Fibroblast of the aortic adventitia (primary cell): ENCODE measurements around the gene SLC25A48. TPM values are rescaled to one million over a fixed set of nuclear protein-coding genes. Genes with fewer than 3 reads are reported as not detected.
A peak's percentile ranks its signal among the peaks of the same experiment; 100 is the strongest.

ENCODE experiments used
- DNase-seq: peaks from one replicate; pipeline ENCODE4 v3.0.0-alpha.2; 2010; ENCODE audit warnings: low read depth
- H3K4me3 ChIP-seq: 2 replicates; pipeline ENCODE4 v1.5.1; 2011; ENCODE audit warnings: low read depth, mild to moderate bottlenecking, control low read depth, low read length, moderate library complexity
- total RNA-seq: library from RNA; depleted of rRNA; stranded (reverse); fragments of >200 nt; gene quantifications from 2 replicates; pipeline ENCODE4 v1.2.3, GENCODE V29; 2012; ENCODE audit warnings: low replicate concordance
- TF ChIP-seq, protein P1 (sequence below): IDR thresholded peaks from 2 replicates; pipeline ENCODE4 v1.5.1; 2011; ENCODE audit warnings: mild to moderate bottlenecking, low read length, control low read depth, inconsistent platforms; ENCODE audit not compliant: insufficient read depth

SLC25A48 gene
- total RNA-seq, 1 donor = not detected

GRCh38 chr5:135829179-135829578 is 5.3 kb upstream of the SLC25A48 start:
- H3K4me3 ChIP-seq = no peak overlapping the region
- TF ChIP-seq, protein P1, sequence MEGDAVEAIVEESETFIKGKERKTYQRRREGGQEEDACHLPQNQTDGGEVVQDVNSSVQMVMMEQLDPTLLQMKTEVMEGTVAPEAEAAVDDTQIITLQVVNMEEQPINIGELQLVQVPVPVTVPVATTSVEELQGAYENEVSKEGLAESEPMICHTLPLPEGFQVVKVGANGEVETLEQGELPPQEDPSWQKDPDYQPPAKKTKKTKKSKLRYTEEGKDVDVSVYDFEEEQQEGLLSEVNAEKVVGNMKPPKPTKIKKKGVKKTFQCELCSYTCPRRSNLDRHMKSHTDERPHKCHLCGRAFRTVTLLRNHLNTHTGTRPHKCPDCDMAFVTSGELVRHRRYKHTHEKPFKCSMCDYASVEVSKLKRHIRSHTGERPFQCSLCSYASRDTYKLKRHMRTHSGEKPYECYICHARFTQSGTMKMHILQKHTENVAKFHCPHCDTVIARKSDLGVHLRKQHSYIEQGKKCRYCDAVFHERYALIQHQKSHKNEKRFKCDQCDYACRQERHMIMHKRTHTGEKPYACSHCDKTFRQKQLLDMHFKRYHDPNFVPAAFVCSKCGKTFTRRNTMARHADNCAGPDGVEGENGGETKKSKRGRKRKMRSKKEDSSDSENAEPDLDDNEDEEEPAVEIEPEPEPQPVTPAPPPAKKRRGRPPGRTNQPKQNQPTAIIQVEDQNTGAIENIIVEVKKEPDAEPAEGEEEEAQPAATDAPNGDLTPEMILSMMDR = no peak
- DNase-seq = no peak

GRCh38 chr5:135829681-135830383 is 4.6 kb upstream of the SLC25A48 start:
- DNase-seq = peak; percentile 56
- H3K4me3 ChIP-seq = no peak overlapping the region
- TF ChIP-seq, protein P1 = peak; percentile 80

DNA sequence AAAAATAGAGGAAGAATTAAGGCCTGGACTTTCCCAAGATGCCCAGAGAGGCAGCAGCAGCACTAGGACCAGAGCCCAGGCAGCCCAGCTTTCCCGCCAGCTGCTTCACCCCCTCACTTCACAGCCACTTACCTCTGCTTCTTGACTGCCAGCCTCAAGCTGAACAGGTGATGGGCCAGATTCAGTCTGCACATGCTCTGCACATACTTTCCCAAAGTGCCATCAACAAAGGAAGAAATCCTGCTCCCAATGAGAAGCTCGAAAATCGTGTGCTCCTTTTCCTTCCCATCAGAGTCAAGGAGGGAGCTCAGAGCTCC is 4.1 kb upstream of the SLC25A48 start:
- TF ChIP-seq, protein P1 = no peak

GRCh38 chr5:135830876-135831275 is 3.6 kb upstream of the SLC25A48 start:
- no peak overlapping the region for H3K4me3 ChIP-seq
- TF ChIP-seq, protein P1 = no peak
- no peak for DNase-seq

More for the DNA sequence above, 4.1 kb upstream of the SLC25A48 start:
- H3K4me3 ChIP-seq = no peak overlapping the region
- DNase-seq = no peak

- H3K4me3 ChIP-seq = no peak overlapping the region
- no peak for DNase-seq
- TF ChIP-seq, protein P1 = no peak
Observed at GRCh38 chr5:135831439-135831838, 3.0 kb upstream of the SLC25A48 start.

DNA sequence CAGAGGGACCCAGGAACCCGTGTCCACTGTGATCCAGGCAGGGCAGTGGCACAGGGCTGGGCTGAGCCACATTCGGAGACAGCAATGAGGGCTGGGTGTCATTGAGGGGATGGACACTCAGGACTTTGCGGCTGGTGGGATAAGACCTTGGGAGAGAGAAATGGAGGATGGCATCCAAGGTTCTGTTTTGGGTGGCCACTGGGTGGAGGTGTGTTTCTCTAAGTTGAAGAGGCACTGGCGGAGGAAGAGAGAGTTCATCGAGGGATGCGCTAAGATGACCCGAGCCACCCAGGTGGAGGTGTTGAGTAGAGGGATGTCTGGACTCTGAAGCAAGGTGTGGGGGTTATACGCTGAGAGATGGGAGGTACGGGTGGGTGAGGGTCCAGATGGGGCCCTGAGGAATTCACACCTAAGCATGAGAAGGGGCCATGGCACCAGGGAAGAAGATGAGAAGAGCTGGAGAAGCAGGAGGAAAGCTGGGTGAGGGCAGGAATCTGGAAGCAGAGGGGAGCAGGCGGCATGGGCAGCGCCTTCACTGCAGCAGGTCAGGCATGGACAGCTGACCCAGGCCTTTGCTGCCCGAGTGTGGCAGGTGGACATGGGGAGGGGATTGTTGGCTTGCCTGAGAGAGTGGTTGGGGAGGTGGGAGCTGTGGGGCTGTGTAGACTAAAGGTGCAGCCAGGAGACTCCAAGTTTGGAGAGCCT is 2.5 kb upstream of the SLC25A48 start:
- DNase-seq = no peak
- TF ChIP-seq, protein P1 = no peak
- no peak overlapping the region for H3K4me3 ChIP-seq
